ENCODE results near the gene D2HGDH.

GRCh38 chr2:241743620-241744019 lies 9.2 kb downstream of the D2HGDH start:
- TF ChIP-seq, protein P1, sequence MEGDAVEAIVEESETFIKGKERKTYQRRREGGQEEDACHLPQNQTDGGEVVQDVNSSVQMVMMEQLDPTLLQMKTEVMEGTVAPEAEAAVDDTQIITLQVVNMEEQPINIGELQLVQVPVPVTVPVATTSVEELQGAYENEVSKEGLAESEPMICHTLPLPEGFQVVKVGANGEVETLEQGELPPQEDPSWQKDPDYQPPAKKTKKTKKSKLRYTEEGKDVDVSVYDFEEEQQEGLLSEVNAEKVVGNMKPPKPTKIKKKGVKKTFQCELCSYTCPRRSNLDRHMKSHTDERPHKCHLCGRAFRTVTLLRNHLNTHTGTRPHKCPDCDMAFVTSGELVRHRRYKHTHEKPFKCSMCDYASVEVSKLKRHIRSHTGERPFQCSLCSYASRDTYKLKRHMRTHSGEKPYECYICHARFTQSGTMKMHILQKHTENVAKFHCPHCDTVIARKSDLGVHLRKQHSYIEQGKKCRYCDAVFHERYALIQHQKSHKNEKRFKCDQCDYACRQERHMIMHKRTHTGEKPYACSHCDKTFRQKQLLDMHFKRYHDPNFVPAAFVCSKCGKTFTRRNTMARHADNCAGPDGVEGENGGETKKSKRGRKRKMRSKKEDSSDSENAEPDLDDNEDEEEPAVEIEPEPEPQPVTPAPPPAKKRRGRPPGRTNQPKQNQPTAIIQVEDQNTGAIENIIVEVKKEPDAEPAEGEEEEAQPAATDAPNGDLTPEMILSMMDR (conservative IDR thresholded peaks at IDR 0.05; ENCODE audit: low read depth, low read length): no peak
- no peak for TF ChIP-seq EZH2 (IDR thresholded peaks at IDR 0.05; ENCODE audit: borderline replicate concordance, low read depth, low read length, poor library complexity, severe bottlenecking)
